A172 (cell line): Measurements from ENCODE around the gene CNBD2. TPM values are rescaled to one million over a fixed set of nuclear protein-coding genes. Genes with fewer than 3 reads are reported as not detected.
"Not testable (repeated sequence)": the region's sequence is repeated elsewhere in the genome, so short reads cannot be mapped to it uniquely, and the experiment has no call there.

Experiments used
- DNase-seq: peaks from one replicate; pipeline ENCODE4 v3.0.0-alpha.2; 2015; ENCODE audit warnings: low spot score
- total RNA-seq: library from RNA; depleted of rRNA; stranded (reverse); fragments of >200 nt; shearing (Covaris generic); gene quantifications from 2 replicates; pipeline ENCODE4 v1.2.3, GENCODE V29; 2014; rRNA removed

CNBD2 gene
- total RNA-seq, 1 experiment from 2014 or later: 12.4 TPM

DNA sequence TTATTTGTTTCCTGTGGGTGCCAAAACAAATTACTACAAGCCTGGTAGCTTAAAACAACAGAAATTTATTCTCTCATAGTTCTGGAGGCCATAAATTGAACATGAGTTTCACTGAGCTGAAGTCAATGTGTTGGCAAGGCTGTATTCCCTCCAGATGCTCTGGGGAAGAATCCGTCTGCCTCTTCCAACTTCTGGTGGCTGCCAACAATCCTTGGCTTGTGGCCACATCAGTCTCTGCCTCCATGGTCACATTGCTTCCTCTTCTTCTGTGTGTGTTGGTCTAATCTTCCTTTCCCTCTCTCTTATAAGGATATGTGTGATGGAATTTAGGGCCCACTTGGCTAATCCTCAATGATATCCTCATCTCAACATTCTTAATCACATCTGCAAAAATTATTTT, 93.4 kb downstream of the CNBD2 start:
- no peak for DNase-seq

DNA sequence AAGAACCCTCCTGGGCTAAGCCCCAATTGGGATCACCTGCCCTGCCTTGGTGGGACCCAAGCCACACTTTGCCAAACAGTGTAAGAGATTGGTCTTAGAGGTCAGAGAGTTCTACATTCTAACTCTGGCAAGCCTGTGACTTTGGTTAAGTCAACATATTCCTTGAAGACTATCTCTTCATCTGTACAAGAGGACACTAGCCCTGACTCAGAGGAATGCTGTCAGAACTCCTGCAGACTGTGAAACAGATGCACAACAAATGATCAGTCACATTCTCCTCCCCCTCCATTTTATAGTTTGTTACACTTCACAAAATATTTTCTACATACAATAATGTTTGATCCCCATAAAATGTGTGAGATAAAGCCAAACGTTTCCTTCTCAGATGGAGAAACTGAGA, 94.4 kb downstream of the CNBD2 start:
- DNase-seq: no peak

DNA sequence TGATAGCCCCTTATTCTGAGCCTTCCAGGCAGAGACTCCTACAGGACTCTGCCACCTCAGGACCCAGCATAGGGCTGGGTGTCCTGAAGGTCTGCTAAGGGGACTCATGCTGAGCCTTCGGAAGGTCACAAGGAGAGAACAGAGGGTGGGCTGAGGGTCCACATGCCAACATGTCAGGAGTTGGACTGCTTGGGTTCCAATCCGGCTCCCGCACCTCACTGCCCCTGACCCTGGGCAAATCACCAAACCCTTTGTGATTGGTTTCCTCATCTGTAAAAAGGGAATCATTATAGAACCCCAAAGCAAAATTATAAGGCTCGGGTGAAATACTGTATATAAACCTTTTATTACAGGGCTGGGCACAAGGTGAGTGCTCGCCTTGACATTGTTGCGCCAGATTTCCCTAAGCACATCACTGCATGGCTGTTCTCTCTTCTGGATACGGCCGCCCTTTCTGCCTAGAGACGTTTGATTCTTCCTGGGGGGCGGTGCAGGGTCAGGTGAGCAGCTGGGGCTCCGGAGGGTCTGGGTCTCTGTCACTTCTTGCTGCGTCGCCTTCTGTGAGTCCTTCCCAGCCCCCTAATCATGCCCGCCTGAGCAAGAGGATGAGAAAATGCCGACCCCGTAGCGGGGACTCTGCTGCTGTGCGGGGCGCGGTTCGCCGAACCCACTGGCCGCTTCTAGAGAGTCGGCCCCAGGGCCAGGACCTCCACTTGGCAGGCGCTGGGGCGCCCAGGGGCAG, 95.7 kb downstream of the CNBD2 start:
- no peak for DNase-seq

GRCh38 chr20:36064658-36065426, 96.5 kb downstream of the CNBD2 start:
- DNase-seq: peak; percentile 82

- DNase-seq: no peak
Measured at GRCh38 chr20:36065427-36065998, 97.1 kb downstream of the CNBD2 start.

DNA sequence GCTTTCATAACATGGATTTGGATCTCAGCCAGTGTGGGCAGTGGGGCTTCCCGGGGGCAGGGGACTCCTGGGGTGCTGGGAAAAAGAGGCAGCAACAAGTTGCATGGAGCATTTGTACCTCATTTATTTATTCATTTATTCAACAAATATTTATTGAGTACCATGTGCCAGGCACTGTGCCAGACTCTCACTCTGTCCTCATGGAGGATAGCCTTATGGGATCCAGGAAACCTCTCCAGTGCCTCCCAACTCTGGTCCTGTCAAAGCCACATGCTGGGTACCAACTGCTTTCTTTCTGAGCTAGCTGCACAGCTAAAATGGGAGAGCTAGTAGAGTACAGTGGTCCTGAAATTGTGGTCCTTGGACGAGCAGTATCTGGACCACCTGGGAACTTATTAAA, 98.4 kb downstream of the CNBD2 start:
- DNase-seq: no peak

DNA sequence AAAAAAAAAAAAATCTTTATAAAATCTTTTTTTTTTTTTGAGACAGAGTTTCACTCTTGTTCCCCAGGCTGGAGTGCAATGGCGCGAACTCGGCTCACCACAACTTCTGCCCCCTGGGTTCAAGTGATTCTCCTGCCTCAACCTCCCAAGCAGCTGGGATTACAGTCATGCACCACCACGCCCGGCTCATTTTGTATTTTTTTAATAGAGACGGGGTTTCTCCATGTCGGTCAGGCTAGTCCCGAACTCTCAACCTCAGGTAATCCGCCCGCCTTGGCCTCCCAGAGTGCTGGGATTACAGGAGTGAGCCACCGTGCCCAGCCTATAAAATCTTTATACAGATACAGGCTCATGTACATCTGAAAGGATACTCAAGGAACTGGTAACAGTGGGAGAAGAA, 100.1 kb downstream of the CNBD2 start:
- not testable (repeated sequence) for DNase-seq

DNA sequence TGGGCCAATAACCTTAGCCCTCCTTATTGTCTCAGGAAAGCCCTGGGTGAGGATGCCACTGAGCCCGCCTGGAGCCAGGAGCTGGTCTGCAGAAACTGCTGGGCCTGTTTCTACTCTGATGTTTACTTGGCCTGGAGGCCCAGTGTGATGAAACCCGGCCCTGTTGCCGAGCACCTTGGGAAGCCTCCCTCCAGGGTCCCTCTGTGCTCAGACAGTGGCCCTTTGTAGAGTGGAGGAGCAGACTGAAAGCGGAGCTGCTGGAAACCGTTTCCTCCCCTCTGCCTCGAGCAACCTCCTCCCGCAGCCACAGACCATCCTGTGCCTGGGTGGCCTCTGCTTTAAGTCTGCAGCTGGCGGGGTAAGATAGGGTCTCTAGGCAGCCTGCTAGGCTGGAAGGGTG, 102.1 kb downstream of the CNBD2 start:
- no peak for DNase-seq

DNA sequence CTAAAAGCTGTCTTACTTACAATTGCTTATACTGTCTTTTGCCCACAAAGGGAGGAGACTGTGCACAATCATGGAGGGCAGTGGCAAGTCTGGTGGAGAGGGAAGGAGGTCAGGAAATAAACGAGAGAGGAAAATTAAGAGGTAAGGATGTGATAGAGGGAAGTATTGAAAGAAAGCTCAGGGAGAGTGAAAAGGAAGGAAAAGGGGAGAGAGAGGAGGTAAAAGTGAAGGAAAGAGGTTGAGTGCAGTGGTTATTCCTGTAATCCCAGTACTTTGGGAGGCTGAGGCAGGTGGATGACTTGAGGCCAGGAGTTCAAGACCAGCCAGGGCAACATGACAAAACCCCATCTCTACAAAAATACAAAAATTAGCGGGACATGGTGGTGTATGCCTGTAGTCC, 103.5 kb downstream of the CNBD2 start:
- DNase-seq: no peak

GRCh38 chr20:36074983-36075382, 106.6 kb downstream of the CNBD2 start:
- no peak for DNase-seq

DNA sequence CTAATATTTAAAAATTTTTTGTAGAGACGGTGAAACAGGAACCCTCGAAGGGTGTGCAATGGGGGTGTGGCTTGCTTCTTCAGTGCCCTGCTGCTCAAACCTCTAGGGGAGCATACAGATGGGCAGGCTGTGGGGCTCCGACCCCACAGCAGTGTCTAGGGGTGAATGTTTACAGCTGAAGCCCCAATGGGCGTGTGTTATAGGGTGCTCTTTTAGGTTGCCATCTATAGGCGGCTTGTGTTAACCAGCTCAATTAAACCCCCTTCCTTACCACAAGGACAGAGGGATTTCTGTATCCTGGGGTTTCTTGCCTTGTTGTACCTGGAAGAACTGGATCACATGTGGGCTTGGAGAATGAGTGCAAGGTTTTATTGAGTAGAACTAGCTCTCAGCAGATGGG, 109.4 kb downstream of the CNBD2 start:
- not testable (repeated sequence) for DNase-seq

- no peak for DNase-seq
Measured at GRCh38 chr20:36079486-36079885, 111.1 kb downstream of the CNBD2 start.

DNA sequence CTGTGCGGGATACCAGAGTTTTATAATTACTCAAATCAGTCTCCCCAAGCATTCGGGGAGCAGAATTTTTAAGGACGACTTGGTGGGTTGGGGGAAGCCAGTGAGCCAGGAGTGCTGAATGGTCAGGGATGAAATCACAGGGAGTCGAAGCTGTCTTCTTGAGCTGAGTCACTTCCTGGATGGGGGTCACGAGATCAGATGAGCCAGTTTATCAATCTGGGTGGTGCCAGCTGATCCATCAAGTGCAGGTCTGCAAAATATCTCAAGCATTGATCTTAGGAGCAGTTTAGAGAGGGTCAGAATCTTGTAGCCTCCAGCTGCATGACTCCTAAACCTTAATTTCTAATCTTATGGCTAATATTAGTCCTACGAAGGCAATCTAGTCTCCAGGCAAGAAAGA, 111.6 kb downstream of the CNBD2 start:
- DNase-seq: peak; percentile 82

Other genes starting within 250 kb of the CNBD2 start
- gene RBM39, start 226.3 kb upstream of the CNBD2 start, total RNA-seq: 246 and 258 TPM in 2 replicates
- gene PHF20, start 196.6 kb upstream of the CNBD2 start, total RNA-seq: 21.9 and 28.9 TPM in 2 replicates
- 123 and 140 TPM in 2 replicates for gene SCAND1, start 14.1 kb upstream of the CNBD2 start, total RNA-seq
- gene EPB41L1, start 186.2 kb downstream of the CNBD2 start, total RNA-seq: 32.2 and 43.2 TPM in 2 replicates